Neural crest cell (in vitro differentiated cells): ENCODE results near the gene SDR9C7. TPM values are rescaled to one million over a fixed set of nuclear protein-coding genes. Genes with fewer than 3 reads are reported as not detected.
"Not testable (repeated sequence)": the region's sequence is repeated elsewhere in the genome, so short reads cannot be mapped to it uniquely, and the experiment has no call there.

Source experiments
- DNase-seq: peaks from one replicate; pipeline ENCODE4 v3.0.0; 2021; ENCODE audit warnings: low read depth, mixed read lengths, low spot score
- H3K27ac Mint-ChIP-seq: one replicate; pipeline ENCODE4 v1.8.0; 2021; ENCODE audit warnings: mild to moderate bottlenecking, mixed read lengths; ENCODE audit not compliant: unreplicated experiment
- H3K27me3 Mint-ChIP-seq: 2 replicates; pipeline ENCODE4 v1.8.0; 2021; ENCODE audit warnings: low read depth, mild to moderate bottlenecking, mixed read lengths
- H3K36me3 Mint-ChIP-seq: 2 replicates; pipeline ENCODE4 v1.8.0; 2021; ENCODE audit warnings: low read depth, mild to moderate bottlenecking, mixed read lengths
- H3K4me1 Mint-ChIP-seq: 2 replicates; pipeline ENCODE4 v1.8.0; 2021; ENCODE audit warnings: mixed read lengths
- H3K4me3 Mint-ChIP-seq: one replicate; pipeline ENCODE4 v1.8.0; 2021; ENCODE audit warnings: mild to moderate bottlenecking, mixed read lengths
- H3K9me3 Mint-ChIP-seq: 2 replicates; pipeline ENCODE4 v1.8.0; 2021; ENCODE audit warnings: mixed read lengths
- total RNA-seq: library from RNA; stranded (reverse); gene quantifications from 2 replicates; pipeline ENCODE4 v1.2.1, GENCODE V29; 2021
- TF ChIP-seq, protein P1 (sequence below): fragments of 200-600 bp; sonication (generic); conservative IDR thresholded peaks from 2 replicates; pipeline ENCODE4 v1.5.0; 2021; ENCODE audit warnings: antibody characterized with exemption, mild to moderate bottlenecking

The SDR9C7 gene
- total RNA-seq, 1 donor from 2014 or later: not detected

DNA sequence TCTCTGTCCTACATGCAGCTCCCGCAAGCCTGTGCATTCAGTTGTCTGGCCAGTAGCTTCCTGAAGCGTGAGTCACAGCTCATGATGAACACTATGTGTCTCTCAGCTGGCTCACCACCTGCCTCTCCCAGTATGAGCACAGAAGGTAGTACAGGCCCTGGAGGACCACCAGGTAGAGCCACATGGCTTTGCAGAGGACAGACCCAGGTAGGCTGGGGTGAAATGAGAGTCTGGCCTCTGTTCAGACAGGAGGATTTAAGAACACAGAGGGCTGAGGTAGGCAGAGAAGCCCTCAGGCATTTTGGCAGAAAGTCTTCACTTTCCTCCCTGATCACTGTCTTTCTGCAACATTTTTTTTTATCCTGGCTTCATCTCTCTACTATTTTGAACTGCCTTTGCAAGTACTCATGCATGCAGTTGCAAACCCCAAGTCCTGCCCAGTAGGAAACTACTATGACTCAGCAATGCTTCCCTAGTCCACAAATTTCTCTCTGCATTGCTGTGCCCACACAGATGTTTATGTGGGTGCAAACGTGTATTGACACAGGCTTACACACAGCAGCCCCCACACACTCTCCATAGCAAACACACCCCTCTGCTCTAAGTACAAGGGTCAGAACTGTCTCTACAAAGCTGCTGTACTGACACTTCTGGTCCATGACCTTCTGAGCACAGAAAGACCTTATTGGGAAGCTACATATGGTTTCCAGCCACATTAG is 7.2 kb upstream of the SDR9C7 start:
- Mint-ChIP-seq H3K27ac (no peak overlapping the region), H3K36me3 (no peaks in the 10 kb centered on the region), H3K9me3 (peaks cover 10% of the 10 kb centered on the region), H3K4me3 (no peak overlapping the region), H3K4me1 (no peaks in the 10 kb centered on the region), H3K27me3 (peaks cover 17% of the 10 kb centered on the region)
- DNase-seq: no peak
- TF ChIP-seq, protein P1, sequence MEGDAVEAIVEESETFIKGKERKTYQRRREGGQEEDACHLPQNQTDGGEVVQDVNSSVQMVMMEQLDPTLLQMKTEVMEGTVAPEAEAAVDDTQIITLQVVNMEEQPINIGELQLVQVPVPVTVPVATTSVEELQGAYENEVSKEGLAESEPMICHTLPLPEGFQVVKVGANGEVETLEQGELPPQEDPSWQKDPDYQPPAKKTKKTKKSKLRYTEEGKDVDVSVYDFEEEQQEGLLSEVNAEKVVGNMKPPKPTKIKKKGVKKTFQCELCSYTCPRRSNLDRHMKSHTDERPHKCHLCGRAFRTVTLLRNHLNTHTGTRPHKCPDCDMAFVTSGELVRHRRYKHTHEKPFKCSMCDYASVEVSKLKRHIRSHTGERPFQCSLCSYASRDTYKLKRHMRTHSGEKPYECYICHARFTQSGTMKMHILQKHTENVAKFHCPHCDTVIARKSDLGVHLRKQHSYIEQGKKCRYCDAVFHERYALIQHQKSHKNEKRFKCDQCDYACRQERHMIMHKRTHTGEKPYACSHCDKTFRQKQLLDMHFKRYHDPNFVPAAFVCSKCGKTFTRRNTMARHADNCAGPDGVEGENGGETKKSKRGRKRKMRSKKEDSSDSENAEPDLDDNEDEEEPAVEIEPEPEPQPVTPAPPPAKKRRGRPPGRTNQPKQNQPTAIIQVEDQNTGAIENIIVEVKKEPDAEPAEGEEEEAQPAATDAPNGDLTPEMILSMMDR: no peak

DNA sequence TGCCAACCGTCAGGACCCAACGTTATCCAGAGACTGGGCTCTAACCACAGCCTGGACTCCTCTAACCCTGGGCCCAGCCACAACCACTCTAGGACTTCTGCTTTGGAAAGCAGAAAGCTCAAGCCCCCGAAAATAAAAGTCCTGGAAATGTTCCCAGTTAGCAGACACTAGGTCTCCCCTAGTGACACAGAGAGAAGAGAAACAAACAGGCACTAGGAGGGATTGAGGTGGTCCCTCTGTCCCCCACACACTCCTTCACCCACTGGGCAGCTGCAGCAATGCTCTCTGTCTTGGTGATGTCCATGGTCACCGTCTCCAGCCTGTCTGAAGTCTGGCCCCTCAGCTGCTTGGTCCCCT is 6.7 kb upstream of the SDR9C7 start:
- not testable (repeated sequence) for H3K9me3 Mint-ChIP-seq, H3K4me3 Mint-ChIP-seq, H3K4me1 Mint-ChIP-seq, H3K36me3 Mint-ChIP-seq, DNase-seq, H3K27ac Mint-ChIP-seq
- H3K27me3 Mint-ChIP-seq: peaks cover 17% of the 10 kb centered on the region

DNA sequence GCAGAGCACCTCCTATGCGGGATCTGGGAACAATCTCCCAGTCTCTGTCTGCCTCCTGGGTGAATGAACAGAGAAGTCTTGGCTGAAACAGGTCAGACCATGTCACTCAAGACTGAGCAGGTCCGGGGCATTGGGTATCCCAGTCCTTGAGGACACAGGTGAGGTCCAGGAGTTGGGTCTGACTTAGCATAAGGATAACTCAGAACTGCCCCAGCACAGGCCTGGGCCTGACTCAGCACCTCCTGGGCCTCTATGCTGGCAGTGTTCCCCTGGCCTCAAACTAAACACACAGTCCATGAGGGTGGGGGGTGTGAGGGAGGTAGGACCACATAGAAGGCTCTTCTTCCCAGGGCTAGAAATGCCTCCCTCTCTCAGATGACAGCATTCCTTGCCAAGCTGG is 1.5 kb upstream of the SDR9C7 start:
- TF ChIP-seq, protein P1: no peak
- Mint-ChIP-seq H3K36me3 (no peaks in the 10 kb centered on the region), H3K4me1 (peaks cover 17% of the 10 kb centered on the region), H3K9me3 (no peaks in the 10 kb centered on the region), H3K27ac (no peak overlapping the region), H3K4me3 (no peak overlapping the region), H3K27me3 (peaks cover 4% of the 10 kb centered on the region)
- no peak for DNase-seq

DNA sequence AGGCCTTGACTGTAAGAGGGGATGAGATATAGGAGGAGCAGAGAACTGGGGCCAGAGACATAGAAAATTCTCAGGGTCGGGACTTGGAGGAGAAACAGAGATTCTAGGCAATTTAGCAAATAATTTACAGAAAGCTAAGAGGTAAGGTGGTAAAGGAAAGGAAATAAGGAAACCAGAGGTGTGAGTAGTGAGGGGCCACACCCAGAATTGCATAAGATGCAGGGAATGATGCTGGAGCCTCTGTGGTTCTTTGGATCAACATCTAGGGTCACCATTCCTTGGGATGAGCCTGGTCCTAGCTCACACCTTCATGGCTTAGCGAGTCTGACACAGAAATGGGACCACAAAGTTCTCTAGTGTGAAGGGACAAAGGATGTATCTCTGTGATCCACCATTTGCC is 949 bp upstream of the SDR9C7 start:
- peaks cover 4% of the 10 kb centered on the region for H3K27me3 Mint-ChIP-seq
- peaks cover 17% of the 10 kb centered on the region for H3K4me1 Mint-ChIP-seq
- no peaks in the 10 kb centered on the region for H3K9me3 Mint-ChIP-seq
- no peak overlapping the region for H3K4me3 Mint-ChIP-seq
- TF ChIP-seq, protein P1: no peak
- H3K36me3 Mint-ChIP-seq: no peaks in the 10 kb centered on the region
- DNase-seq: no peak
- H3K27ac Mint-ChIP-seq: no peak overlapping the region

DNA sequence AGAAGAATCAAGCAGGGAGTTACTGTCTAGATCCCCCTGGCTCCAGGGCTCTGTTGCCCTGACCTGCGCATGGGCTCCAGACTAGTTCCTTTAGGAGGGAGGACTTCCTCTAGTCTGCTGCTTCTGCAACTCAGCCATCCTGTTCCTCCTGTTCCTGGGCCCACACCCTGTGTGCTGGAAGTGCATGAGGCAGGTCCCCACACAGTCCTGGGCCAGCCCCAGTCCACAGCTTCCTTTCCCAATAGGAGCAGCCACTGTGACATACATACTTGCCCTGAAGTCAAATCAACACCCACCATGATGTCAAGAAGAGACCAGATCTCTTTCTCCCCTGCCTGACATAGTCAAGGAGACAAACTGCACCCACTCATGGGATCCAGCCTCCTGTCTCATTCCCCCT is 1.3 kb downstream of the SDR9C7 start:
- Mint-ChIP-seq H3K4me3 (no peak overlapping the region), H3K36me3 (no peaks in the 10 kb centered on the region), H3K27me3 (peaks cover 7% of the 10 kb centered on the region), H3K27ac (peak overlapping the region; percentile 83), H3K4me1 (peaks cover 17% of the 10 kb centered on the region), H3K9me3 (no peaks in the 10 kb centered on the region)
- TF ChIP-seq, protein P1: no peak
- no peak for DNase-seq

DNA sequence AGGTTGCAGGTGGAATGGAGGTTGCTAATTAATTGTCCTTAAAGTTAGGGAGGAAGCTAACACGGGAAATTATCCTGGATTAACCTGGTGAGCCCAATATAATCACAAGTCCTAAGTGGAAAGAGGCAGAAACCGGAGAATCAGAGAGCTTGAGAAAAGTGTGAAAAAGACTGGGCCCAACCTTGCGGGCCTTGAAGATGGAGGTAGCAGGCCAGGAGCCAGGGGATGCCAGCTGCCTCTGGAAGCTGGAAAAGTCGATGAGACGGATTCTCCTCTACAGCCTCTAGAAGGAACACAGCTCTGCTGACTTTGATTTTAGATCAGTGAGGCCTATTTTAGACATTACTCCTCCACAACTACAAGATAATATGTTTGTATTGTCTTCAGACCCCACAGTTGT is 2.1 kb downstream of the SDR9C7 start:
- H3K9me3 Mint-ChIP-seq: no peaks in the 10 kb centered on the region
- no peaks in the 10 kb centered on the region for H3K36me3 Mint-ChIP-seq
- peaks cover 17% of the 10 kb centered on the region for H3K4me1 Mint-ChIP-seq
- no peak for DNase-seq
- no peak overlapping the region for H3K27ac Mint-ChIP-seq
- TF ChIP-seq, protein P1: no peak
- H3K27me3 Mint-ChIP-seq: peaks cover 8% of the 10 kb centered on the region
- H3K4me3 Mint-ChIP-seq: no peak overlapping the region
